Stimulated activated CD8-positive, alpha-beta memory T cell treated with anti-CD3 and anti-CD28 coated beads, Interleukin-12 subunit alpha, Interleukin-12 subunit beta, amount 100 ng/mL, for 24 hours (primary cell): ENCODE measurements around the gene PJA2.
"Not testable (repeated sequence)": the region's sequence is repeated elsewhere in the genome, so short reads cannot be mapped to it uniquely, and the experiment has no call there.

Source experiments
- DNase-seq: peaks from one replicate; pipeline ENCODE4 v3.0.0-alpha.2; 2020; ENCODE audit errors: extremely low read depth

Gene PJA2

GRCh38 chr5:109309326-109310063 is 100.3 kb downstream of the PJA2 start:
- no peak for DNase-seq

- DNase-seq: no peak
Measured at GRCh38 chr5:109307951-109308350, 101.8 kb downstream of the PJA2 start.

- DNase-seq: no peak
Measured at GRCh38 chr5:109307456-109307855, 102.3 kb downstream of the PJA2 start.

GRCh38 chr5:109305352-109305751 is 104.4 kb downstream of the PJA2 start:
- no peak for DNase-seq

- DNase-seq: no peak
Measured at GRCh38 chr5:109304309-109304708, 105.5 kb downstream of the PJA2 start.

- no peak for DNase-seq
Measured at GRCh38 chr5:109300367-109300766, 109.4 kb downstream of the PJA2 start.

- no peak for DNase-seq
Measured at GRCh38 chr5:109299557-109299956, 110.2 kb downstream of the PJA2 start.

GRCh38 chr5:109298794-109299193 is 111.0 kb downstream of the PJA2 start:
- no peak for DNase-seq

GRCh38 chr5:109297900-109298299 is 111.9 kb downstream of the PJA2 start:
- DNase-seq: no peak

- no peak for DNase-seq
Measured at GRCh38 chr5:109291090-109291489, 118.7 kb downstream of the PJA2 start.

- DNase-seq: no peak
Measured at GRCh38 chr5:109290231-109290630, 119.5 kb downstream of the PJA2 start.

GRCh38 chr5:109286628-109287027 is 123.1 kb downstream of the PJA2 start:
- DNase-seq: not testable (repeated sequence)
